ENCODE measurements around the gene RHBDD2.

GRCh38 chr7:75879771-75880184 is 944 bp downstream of the RHBDD2 start:
- TF ChIP-seq CTCF (IDR thresholded peaks at IDR 0.05) (no peak), POLR2A (IDR thresholded peaks at IDR 0.05) (no peak)
